CD14-positive monocyte (primary cell): Measurements from ENCODE around the gene CHN2. TPM values are rescaled to one million over a fixed set of nuclear protein-coding genes. Genes with fewer than 3 reads are reported as not detected.

Experiments used
- DNase-seq, 3 donors: peaks; one replicate each; pipeline ENCODE4 v3.0.0-alpha.2; 2011 to 2022
- H2AFZ ChIP-seq: 2 replicates; pipeline ENCODE4 v1.6.0; 2012; ENCODE audit warnings: mild to moderate bottlenecking, low read depth, low read length, inconsistent platforms; ENCODE audit not compliant: insufficient read depth, poor library complexity, severe bottlenecking
- H3K27ac ChIP-seq, 2 donors: 1 replicate in 1 of 2; 2 replicates in 1 of 2; pipeline ENCODE4 v1.5.1; 2012 to 2013; ENCODE audit warnings: low read length in 2 of 2, control low read depth in 1 of 2, inconsistent platforms in 1 of 2, low read depth in 1 of 2, mild to moderate bottlenecking in 1 of 2
- H3K27me3 ChIP-seq, 2 donors: one replicate each; pipeline versions ENCODE4 v1.6.0 to v1.6.1; 2011 to 2013; ENCODE audit warnings: low read length in 2 of 2; ENCODE audit not compliant: control insufficient read depth in 2 of 2, insufficient read depth in 2 of 2
- H3K36me3 ChIP-seq, 2 donors: replicated peaks in 1 of 2; 1 replicate in 1 of 2; 2 replicates in 1 of 2; pipeline versions ENCODE4 v1.5.1 to v1.6.1; 2012 to 2013; ENCODE audit warnings: low read length in 2 of 2, control low read depth in 1 of 2, inconsistent platforms in 1 of 2, mild to moderate bottlenecking in 1 of 2; ENCODE audit not compliant: insufficient read depth in 2 of 2, control insufficient read depth in 1 of 2
- H3K4me1 ChIP-seq, 2 donors: 1 replicate in 1 of 2; 2 replicates in 1 of 2; pipeline versions ENCODE4 v1.5.1 to v1.6.1; 2012 to 2013; ENCODE audit warnings: low read length in 2 of 2, control low read depth in 1 of 2, inconsistent platforms in 1 of 2, mild to moderate bottlenecking in 1 of 2, moderate library complexity in 1 of 2; ENCODE audit not compliant: insufficient read depth in 2 of 2, control insufficient read depth in 1 of 2
- H3K4me2 ChIP-seq: replicated peaks from 2 replicates; pipeline ENCODE3; 2012; ENCODE audit warnings: low read length, moderate library complexity, mild to moderate bottlenecking; ENCODE audit not compliant: poor library complexity, severe bottlenecking; ENCODE audit errors: extremely low read depth
- H3K4me3 ChIP-seq, 3 experiments: fragments of 200-600 bp in 1 of 3; sonication (generic) in 1 of 3; replicated peaks in 1 of 3; 1 replicate in 2 of 3; 2 replicates in 1 of 3; pipeline ENCODE4 v1.5.1; 2011 to 2013; ENCODE audit warnings: low read length in 3 of 3, mild to moderate bottlenecking in 3 of 3, control low read depth in 2 of 3, low read depth in 2 of 3, inconsistent platforms in 1 of 3, moderate library complexity in 1 of 3
- H3K79me2 ChIP-seq: 2 replicates; pipeline ENCODE4 v1.6.0; 2012; ENCODE audit warnings: mild to moderate bottlenecking, control low read depth, inconsistent platforms, low read length, moderate library complexity; ENCODE audit not compliant: insufficient read depth
- H3K9ac ChIP-seq: 2 replicates; pipeline ENCODE4 v1.6.0; 2017; ENCODE audit warnings: low read length, mild to moderate bottlenecking; ENCODE audit not compliant: insufficient read depth, poor library complexity, severe bottlenecking
- H3K9me3 ChIP-seq, 2 donors: replicated peaks in 1 of 2; 1 replicate in 1 of 2; 2 replicates in 1 of 2; pipeline versions ENCODE4 v1.5.1 to v1.6.1; 2012 to 2013; ENCODE audit warnings: low read length in 2 of 2, control low read depth in 1 of 2; ENCODE audit not compliant: control insufficient read depth in 1 of 2, insufficient read depth in 1 of 2
- H4K20me1 ChIP-seq: 2 replicates; pipeline ENCODE4 v1.6.0; 2012; ENCODE audit warnings: mild to moderate bottlenecking, low read length, control low read depth, moderate library complexity; ENCODE audit not compliant: insufficient read depth
- H3K27ac Mint-ChIP-seq, 7 donors: one replicate each; pipeline ENCODE4 v1.8.0; 2020; ENCODE audit warnings: mild to moderate bottlenecking in 7 of 7, mixed read lengths in 7 of 7, moderate library complexity in 6 of 7, inconsistent platforms in 2 of 7
- H3K27me3 Mint-ChIP-seq, 3 donors: one replicate each; pipeline ENCODE4 v1.8.0; 2021 to 2022; ENCODE audit warnings: low read depth in 3 of 3, mild to moderate bottlenecking in 3 of 3, mixed read lengths in 3 of 3, moderate library complexity in 3 of 3, inconsistent platforms in 1 of 3
- H3K36me3 Mint-ChIP-seq, 2 donors: one replicate each; pipeline ENCODE4 v1.8.0; 2020; ENCODE audit warnings: mixed read lengths in 2 of 2, inconsistent platforms in 1 of 2, mild to moderate bottlenecking in 1 of 2
- H3K4me1 Mint-ChIP-seq: one replicate; pipeline ENCODE4 v1.8.0; 2020; ENCODE audit warnings: mild to moderate bottlenecking, mixed read lengths
- H3K4me3 Mint-ChIP-seq, 2 donors: one replicate each; pipeline ENCODE4 v1.8.0; 2020; ENCODE audit warnings: mild to moderate bottlenecking in 2 of 2, mixed read lengths in 2 of 2, moderate library complexity in 1 of 2
- H3K9me3 Mint-ChIP-seq, 7 donors: one replicate each; pipeline ENCODE4 v1.8.0; 2020 to 2022; ENCODE audit warnings: mixed read lengths in 7 of 7, mild to moderate bottlenecking in 6 of 7, moderate library complexity in 6 of 7, inconsistent platforms in 2 of 7
- CTCF ChIP-seq: fragments of 200-600 bp; IDR thresholded peaks from one replicate; pipeline ENCODE4 v1.8.0; 2022; ENCODE audit warnings: antibody characterized with exemption, mild to moderate bottlenecking
- WGBS: methylation state at CpG from one replicate; pipeline ENCODE4 v1.1.5; 2013; ENCODE audit warnings: missing lambda C conversion rate; ENCODE audit not compliant: insufficient coverage; 5-methylcytosine and 5-hydroxymethylcytosine counted together
- intact Hi-C, 2 donors: fragments of 100-400 bp; cut with micrococcal nuclease; formaldehyde crosslinking; loops; one replicate each; pipeline versions ENCODE4 v1.15.0 to v1.15.1; 2023
- polyA plus RNA-seq, 3 donors: library from polyadenylated mRNA; depleted of rRNA in 1 of 3; unstranded in 2 of 3; stranded (reverse) in 1 of 3; fragments of 300-500 nt in 2 of 3; fragments of >200 nt in 1 of 3; fragmentation: Illumina TruSeq in 2 of 3; gene quantifications; 1 replicate in 2 of 3; 2 replicates in 1 of 3; pipeline ENCODE4 v1.2.3, GENCODE V29; 2012 to 2021

CHN2 gene
- polyA plus RNA-seq, 3 donors: 26.6 to 66.5 (median 44.8) TPM

GRCh38 chr7:29185613-29186012 lies 9.0 kb upstream of the CHN2 start:
- no peak overlapping the region for H2AFZ ChIP-seq
- 98% methylated on average over 5 of the region's 6 CpGs for WGBS
- Mint-ChIP-seq H3K9me3 (peaks cover 0 to 2% (median 0%) of the 10 kb centered on the region in 7 donors), H3K27me3 (peaks cover 0 to 2% (median 0%) of the 10 kb centered on the region in 3 donors), H3K4me1 (peaks cover 5% of the 10 kb centered on the region), H3K27ac (no peak overlapping the region), H3K36me3 (peaks cover 2 to 7% of the 10 kb centered on the region in 2 donors), H3K4me3 (no peak overlapping the region)
- no peak overlapping the region for H3K9ac ChIP-seq
- H3K4me1 ChIP-seq: no peaks in the 10 kb centered on the region
- intact Hi-C loops: loop anchor here in 1 of 2 donors (10.0 kb wide), 1 partner anchor 1329 kb away; no protein-coding TSS in a partner anchor
- TF ChIP-seq CTCF: no peak
- no peaks in the 10 kb centered on the region for H3K36me3 ChIP-seq
- DNase-seq: no peak
- H4K20me1 ChIP-seq: peaks cover 23% of the 10 kb centered on the region
- H3K27me3 ChIP-seq: no peaks in the 10 kb centered on the region
- H3K4me3 ChIP-seq: no peak overlapping the region
- no peak overlapping the region for H3K27ac ChIP-seq
- H3K79me2 ChIP-seq: no peaks in the 10 kb centered on the region
- H3K4me2 ChIP-seq: no peak overlapping the region
- no peaks in the 10 kb centered on the region for H3K9me3 ChIP-seq

- Mint-ChIP-seq H3K4me3 (no peak overlapping the region), H3K4me1 (peaks cover 15% of the 10 kb centered on the region), H3K9me3 (peaks cover 0 to 4% (median 0%) of the 10 kb centered on the region in 7 donors), H3K27me3 (peaks cover 11 to 24% (median 13%) of the 10 kb centered on the region in 3 donors), H3K27ac (peak overlapping the region in 1 of 7 donors; percentile 13), H3K36me3 (peaks cover 23 to 30% of the 10 kb centered on the region in 2 donors)
- Histone ChIP-seq H3K36me3 (no peaks in the 10 kb centered on the region), H4K20me1 (peaks cover 35% of the 10 kb centered on the region), H3K4me2 (no peak overlapping the region), H3K4me1 (peaks cover 0 to 9% of the 10 kb centered on the region in 2 donors), H3K27me3 (peaks cover 0 to 14% of the 10 kb centered on the region in 2 donors), H3K9ac (no peak overlapping the region), H3K9me3 (no peaks in the 10 kb centered on the region), H3K4me3 (no peak overlapping the region), H2AFZ (no peak overlapping the region), H3K27ac (no peak overlapping the region), H3K79me2 (no peaks in the 10 kb centered on the region)
- 5% methylated on average over 11 of the region's 16 CpGs for WGBS
- DNase-seq: peak in 2 of 3 donors; percentile 40 to 50
- intact Hi-C loops: loop anchor here (5.0 to 10.0 kb wide), 5 partner anchors 45 to 1325 kb away; partner anchors contain the start of gene CPVL (in 1 of the 2)
- peak; percentile 93 for TF ChIP-seq CTCF
Observed at GRCh38 chr7:29189743-29190201, 4.8 kb upstream of the CHN2 start.
